GM12875 (cell line): Measurements from ENCODE around the gene APOBEC3B.
"Not testable (repeated sequence)": the region's sequence is repeated elsewhere in the genome, so short reads cannot be mapped to it uniquely, and the experiment has no call there.

Source experiments
- H3K4me3 ChIP-seq: one replicate; pipeline ENCODE4 v1.5.1; 2011; ENCODE audit warnings: low read depth, low read length, control low read depth
- TF ChIP-seq, protein P1 (sequence below): IDR thresholded peaks from 2 replicates; pipeline ENCODE4 v1.5.1; 2011; ENCODE audit warnings: low read depth, mild to moderate bottlenecking, control low read depth, inconsistent platforms, low read length, moderate library complexity, borderline replicate concordance; ENCODE audit not compliant: insufficient read depth

Gene APOBEC3B

DNA sequence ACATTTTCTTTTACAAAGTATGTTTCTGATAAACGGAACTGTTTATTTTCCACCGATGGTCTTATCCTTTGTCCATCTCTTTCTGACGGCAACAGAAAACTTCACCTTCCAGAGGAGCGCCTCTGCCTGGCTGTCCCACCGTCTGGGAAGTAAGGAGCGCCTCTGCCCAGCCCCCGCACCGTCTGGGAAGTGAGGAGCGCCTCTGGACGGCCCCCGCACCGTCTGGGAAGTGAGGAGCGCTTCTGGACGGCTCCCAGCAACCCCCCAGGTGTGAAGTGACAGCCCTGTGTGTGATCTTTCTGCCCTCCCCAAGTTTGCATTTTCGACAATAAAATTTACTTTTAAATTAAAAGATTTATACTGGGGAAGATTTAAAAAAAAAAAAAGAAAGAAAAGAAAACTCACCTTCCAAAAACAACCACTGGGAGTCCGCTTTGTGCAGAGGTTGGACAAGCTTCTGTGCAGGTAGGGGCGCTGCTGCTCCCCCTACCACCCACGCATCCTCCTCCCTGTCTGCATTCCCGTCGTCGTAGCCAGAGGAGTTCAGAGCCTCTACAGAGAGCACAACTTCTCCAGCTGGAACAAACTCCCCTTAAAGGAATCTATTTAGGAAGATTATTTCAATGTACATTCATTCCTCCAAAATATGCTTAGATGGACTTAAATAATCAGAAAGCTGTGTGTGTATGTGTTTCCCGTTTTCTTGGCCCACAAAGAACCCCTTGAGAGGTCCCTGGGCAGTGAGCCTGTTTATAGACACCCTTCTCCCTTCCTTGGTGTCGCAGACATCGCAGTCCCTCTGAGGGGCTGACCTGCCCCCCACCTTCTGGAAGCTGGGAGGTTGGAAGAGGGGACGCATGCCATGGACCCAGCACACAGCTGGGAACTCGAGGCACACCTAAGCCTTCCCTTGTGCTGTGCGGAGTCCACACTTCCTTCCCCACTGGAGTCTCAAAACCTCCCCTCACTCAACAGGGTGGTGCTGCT lies 849 bp upstream of the APOBEC3B start:
- peak overlapping the region; percentile 48 for H3K4me3 ChIP-seq
- TF ChIP-seq, protein P1, sequence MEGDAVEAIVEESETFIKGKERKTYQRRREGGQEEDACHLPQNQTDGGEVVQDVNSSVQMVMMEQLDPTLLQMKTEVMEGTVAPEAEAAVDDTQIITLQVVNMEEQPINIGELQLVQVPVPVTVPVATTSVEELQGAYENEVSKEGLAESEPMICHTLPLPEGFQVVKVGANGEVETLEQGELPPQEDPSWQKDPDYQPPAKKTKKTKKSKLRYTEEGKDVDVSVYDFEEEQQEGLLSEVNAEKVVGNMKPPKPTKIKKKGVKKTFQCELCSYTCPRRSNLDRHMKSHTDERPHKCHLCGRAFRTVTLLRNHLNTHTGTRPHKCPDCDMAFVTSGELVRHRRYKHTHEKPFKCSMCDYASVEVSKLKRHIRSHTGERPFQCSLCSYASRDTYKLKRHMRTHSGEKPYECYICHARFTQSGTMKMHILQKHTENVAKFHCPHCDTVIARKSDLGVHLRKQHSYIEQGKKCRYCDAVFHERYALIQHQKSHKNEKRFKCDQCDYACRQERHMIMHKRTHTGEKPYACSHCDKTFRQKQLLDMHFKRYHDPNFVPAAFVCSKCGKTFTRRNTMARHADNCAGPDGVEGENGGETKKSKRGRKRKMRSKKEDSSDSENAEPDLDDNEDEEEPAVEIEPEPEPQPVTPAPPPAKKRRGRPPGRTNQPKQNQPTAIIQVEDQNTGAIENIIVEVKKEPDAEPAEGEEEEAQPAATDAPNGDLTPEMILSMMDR = peak; percentile 69

DNA sequence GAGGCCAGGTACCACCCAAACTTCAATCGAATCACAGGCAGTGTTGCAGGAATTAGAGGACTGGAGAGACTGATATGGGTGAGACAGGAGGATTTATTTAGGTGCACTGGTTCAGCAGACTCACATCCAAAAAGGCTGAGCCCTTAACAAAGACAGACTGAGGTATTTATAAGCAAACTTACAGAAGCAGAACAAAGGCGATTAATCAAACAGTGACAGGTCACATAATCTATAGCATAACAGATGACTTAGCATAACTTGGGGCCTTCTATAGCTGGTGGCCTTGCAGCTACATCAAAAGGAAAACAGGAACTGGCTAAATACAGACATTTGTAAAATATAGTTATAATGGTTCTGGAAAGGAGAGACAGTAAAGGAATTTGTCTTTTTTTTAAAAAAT lies 2.1 kb downstream of the APOBEC3B start:
- H3K4me3 ChIP-seq = no peak overlapping the region
- TF ChIP-seq, protein P1 = no peak

DNA sequence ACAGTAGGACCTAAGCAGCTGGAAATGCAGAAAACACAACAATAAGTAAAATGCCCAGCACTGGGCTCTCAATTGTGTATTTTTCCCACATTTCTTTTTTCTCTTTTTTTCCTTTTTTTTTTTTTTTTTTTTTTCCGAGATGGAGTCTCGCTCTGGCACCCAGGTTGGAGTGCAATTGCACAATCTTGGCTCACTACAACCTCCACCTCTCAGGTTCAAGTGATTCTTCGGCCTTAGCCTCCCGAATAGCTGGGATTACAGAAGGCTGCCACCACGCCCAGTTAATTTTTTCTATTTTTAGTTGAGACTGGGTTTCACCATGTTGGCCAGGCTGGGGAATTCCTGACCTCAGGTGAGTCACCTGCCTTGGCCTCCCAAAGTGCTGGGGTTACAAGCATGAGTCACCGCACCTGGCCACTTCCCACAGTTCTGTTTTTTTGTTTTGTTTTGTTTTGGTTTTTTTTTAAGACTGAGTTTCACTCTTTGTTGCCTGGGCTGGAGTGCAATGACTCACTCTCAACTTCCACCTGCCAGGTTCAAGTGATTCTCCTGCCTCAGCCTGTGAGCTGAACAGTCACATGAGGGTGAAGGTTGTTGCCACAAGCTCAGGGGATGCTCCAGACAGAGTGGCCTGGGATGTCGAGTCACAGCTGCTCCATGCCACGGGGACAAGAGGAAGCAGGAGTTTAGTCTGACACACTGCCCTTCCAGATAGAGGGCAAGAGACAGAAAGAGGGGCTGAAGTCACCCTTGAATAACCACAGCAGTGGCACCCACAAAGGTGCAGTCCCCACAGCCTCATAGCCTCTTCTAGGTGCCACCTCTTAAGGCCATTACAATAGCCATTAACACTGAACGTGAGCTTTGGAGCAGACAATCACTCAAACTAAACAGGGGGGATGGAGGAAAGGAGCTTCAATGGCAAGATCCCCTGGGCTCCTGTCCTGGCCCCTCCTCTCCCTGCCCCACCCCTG lies 2.9 kb downstream of the APOBEC3B start:
- H3K4me3 ChIP-seq = not testable (repeated sequence)

DNA sequence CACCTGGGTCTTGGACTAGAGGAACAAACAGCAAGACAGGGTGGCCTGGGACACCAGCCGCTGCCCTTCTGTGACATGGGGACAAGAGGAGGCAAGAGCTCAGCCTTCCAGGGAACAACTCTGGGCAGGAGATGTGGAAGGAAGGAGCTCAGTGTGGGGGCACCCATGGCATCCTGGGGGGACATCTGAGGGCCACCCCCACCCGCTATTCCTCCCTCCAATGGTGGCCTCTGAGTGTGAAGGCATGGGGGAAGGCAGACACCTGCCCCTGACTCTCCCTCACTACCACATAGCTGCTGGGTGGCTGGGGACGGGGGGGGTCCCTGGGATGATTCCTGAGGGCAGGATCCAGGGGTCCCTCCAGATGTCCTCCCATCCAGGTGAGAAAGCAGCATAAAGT lies 4.5 kb downstream of the APOBEC3B start:
- TF ChIP-seq, protein P1 = no peak
- H3K4me3 ChIP-seq = no peak overlapping the region

DNA sequence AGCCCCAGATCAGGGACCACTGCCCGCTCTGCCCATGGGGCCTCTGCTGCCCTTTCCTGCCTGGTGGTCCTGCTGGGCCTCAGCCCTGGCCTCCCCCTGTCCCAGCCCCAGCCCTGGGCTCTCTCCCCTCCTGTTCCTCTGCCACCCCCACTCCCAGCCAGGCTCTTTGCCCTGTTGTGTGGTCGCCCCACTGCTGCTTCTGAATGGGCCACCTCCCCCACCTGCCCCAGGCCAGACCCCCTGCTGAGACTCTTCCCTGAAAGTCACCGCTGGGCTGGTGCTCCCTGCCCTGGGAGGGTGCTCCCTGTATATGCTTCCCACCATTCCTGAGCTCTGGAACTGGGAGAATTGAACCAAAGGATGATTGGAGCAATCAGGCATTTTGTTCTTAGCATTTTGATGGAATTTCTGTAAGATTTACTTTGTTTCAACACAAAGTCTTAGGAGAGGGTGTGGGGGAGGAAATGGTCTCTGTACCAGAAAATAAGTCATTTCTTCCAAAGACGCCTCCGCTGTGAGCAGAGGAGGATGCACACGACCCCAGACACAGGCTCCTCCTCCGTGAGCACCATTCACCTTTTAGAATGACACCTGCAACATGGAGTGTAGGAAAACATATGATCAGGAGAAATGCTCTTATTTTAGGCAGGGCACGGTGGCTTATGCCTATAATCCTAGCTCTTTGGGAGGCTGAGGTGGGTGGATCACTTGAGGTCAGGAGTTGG lies 5.2 kb downstream of the APOBEC3B start:
- H3K4me3 ChIP-seq = no peak overlapping the region
- TF ChIP-seq, protein P1 = no peak

DNA sequence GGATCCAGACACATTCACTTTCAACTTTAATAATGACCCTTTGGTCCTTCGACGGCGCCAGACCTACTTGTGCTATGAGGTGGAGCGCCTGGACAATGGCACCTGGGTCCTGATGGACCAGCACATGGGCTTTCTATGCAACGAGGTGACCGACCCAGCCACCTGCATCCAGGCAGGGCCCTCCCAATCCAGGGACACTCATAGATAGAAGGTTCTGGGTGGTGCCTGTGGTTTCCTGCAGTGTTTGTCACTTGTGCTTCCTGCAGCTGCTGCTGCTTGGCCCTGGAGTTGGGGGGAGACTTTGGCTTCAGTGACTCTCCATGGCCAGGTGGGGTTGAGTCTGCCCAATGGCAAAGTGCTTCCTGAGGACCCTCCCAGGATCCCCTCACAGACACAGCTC lies 7.3 kb downstream of the APOBEC3B start:
- TF ChIP-seq, protein P1 = no peak
- no peak overlapping the region for H3K4me3 ChIP-seq

DNA sequence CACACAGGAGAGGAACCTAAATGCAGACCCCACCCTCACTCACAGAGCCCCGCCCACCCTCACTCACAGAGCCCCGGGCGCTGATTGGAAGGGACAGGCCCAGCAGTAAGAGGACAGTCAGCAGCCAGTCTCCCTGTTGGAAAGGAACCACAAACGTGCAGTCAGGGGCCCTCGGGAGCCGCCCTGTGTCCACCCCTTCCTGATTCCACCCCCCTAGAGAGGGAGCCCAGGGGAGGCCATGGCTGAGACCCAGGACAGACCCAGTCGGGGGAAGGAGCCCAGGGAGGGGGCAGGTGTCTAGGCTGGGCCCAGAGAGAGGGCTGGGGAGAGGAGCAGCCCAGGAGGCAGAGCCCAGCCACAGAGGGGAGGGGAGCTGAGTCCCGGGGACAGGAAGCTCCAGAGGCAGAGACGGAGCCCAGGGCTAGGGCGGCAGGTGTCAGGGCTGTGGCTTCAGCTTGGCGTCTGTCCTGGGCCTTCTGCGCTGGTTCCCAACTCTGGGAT lies 10.8 kb downstream of the APOBEC3B start:
- not testable (repeated sequence) for H3K4me3 ChIP-seq
